Activated CD8-positive, alpha-beta memory T cell treated with anti-CD3 and anti-CD28 coated beads, Interleukin-2, amount 50 U/mL, for 48 hours (primary cell): Measurements from ENCODE around the gene MATN4.
"Not testable (repeated sequence)": the region's sequence is repeated elsewhere in the genome, so short reads cannot be mapped to it uniquely, and the experiment has no call there.

Experiments
- DNase-seq: peaks from one replicate; pipeline ENCODE4 v3.0.0-alpha.2; 2020

The MATN4 gene, protein sequence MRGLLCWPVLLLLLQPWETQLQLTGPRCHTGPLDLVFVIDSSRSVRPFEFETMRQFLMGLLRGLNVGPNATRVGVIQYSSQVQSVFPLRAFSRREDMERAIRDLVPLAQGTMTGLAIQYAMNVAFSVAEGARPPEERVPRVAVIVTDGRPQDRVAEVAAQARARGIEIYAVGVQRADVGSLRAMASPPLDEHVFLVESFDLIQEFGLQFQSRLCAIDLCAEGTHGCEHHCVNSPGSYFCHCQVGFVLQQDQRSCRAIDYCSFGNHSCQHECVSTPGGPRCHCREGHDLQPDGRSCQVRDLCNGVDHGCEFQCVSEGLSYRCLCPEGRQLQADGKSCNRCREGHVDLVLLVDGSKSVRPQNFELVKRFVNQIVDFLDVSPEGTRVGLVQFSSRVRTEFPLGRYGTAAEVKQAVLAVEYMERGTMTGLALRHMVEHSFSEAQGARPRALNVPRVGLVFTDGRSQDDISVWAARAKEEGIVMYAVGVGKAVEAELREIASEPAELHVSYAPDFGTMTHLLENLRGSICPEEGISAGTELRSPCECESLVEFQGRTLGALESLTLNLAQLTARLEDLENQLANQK

DNA sequence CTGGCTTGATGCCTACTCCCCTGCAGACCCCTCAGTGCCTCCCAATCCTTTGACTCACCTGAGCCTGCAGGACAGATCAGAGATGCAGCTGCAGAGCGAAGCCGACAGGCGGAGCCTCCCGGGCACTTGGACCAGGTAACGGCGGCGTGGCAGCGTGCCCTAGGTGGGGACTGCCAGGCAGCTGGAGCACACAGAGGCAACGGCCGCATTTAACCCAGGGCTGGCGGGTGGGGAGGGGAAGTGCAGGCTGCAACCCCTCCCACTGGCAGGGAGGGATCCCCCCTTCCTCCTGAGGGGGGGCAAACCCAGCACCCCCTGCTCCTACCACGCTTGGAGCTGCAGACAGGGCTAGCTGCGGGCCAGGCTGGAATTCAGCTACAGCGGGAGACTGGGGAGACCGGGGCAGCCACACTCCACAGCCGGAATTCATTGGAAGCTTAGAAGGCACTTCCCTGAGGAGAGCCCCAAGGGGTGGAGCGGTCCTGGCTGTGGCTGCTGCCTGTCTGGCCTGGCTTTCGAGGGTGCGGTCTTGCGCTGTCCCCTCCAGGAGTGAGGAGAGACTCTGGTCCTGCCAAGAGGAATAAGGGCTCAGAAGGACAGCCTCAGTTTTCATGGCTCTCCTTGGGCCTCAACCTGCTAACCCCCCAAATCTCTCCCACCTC, at the start of gene MATN4:
TSS of gene MATN4 (minus strand) at position 183 of the 662 bp plus-strand sequence. CDS start 2,717 bp downstream, outside the sequence.
- no peak for DNase-seq

DNA sequence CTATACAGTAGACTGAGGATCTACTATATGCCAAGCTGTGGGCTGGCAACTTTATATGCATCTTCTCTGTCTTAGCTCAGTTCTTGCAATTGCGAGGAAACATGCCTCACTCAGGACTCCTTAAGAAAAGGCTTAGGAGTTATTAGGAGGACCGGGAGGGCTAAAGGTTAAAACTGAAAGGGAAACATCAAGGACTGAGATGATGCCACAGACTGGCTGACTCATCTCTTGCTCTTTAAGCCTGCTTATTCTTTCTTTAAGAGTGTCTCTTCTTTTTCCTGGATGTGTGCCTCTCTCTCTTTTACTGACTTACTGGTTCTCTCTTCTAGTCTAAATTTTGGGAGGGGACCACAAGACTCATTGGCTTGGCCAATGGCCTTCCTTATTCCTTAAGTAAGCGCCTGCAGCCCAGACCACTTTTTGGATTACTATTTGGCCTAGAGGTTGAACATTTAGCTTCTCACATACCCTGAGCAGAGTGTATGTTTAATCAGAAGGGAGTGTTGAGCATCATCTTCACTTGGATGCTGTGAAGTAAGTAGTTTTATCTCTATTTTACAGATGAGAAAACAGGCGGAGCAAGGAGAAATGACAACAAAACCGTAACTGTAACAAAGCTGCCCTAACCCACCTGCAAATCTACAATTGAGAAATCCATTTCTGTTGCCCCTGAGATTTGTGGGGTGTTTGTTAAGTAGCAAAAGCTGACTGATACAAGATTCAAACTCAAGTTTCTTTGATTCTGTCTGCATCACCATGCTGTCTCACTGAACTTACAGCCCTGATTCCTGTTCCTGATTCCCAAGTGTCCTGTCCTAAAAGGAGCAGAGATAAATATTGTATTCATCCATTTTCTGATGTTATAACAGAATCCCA, 47.3 kb upstream of the MATN4 start:
- no peak for DNase-seq

DNA sequence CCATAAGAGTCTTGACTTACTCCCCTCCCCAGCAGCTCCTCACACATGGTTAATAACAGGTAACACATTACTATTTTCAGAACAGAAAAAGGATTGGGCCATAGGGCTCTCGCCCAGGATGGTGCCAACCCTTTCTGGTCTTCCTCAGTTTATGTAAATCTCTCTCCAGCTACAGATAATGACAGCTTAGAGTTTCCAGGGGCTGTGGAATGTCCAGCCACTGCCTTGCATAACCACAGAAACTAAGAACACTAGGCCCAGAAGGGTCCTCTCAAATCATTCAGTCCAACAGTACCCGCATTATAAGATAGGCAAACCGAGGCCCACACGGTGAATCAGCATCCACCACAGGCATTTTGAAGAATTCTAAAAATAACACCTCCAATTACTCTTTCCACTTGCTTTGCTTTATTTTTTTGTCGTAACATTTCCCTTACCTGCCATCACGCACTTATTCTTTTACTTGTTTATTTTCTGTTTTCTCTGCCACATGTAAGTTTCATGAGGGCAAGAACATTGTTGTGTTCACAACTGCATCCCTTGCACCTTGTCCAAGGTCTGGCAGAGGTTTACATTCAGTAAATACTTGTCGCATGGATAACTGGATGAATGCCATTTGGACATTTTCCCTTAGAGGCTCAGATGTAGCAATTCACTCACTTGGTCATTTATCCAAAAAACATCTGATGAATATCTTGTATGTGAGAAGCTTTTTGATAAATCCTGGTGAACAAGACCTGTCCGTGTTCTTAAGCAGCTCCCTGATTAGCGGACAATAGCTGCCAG, 46.5 kb upstream of the MATN4 start:
- DNase-seq, result no peak

DNA sequence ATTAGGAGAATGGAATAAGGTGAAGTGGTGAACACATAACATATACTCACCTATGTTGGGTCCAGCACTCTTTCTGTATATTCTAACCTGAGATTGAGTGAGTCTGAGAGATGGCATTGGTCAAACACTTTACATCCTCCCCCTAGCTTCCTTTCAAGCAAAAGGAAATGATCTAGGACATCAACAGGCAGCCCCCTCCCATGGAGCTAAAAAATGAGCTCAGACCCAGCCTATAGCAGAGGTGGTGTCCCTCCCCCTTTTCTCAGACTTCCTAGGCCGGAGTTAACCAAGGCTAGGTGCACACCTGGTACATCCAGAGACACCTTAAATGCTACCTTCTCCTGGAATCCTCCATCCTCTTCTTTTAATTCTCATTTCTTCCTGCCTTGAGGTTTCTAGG, 45.6 kb upstream of the MATN4 start:
- no peak for DNase-seq

DNA sequence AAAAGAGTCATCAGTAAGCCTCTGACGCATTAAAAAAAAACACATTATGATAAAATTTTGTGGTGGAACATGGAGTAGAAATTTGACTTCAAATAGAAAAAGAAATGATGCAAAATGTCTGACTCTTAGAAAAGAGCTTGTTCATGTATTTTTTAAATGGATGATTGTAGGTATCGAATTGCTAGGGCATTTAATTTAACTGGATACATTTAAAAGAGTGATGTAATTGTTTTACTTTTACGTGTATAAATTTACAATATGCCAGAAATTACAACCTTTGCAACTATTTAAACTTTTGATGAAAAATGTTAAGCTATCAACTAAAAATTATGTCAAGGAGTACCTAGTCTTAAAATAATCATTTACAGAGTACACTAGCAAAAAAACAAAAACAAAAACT, 44.6 kb upstream of the MATN4 start:
- no peak for DNase-seq

DNA sequence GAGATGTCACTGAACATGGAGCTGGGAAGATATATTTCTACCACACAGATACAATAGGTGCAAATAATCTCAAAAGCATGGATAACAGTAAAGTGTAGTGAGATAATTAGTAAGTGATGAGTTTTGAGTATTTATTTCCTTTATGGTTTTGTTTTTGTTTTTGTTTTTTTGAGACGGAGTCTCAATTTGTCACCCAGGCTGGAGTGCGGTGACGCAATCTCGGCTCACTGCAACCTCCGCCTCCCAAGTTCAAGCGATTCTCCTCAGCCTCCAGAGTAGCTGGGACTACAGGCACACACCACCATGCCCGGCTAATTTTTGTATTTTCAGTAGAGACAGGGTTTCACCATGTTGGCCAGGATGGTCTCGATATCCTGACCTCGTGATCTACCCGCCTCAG, 42.7 kb upstream of the MATN4 start:
- DNase-seq, result not testable (repeated sequence)

DNA sequence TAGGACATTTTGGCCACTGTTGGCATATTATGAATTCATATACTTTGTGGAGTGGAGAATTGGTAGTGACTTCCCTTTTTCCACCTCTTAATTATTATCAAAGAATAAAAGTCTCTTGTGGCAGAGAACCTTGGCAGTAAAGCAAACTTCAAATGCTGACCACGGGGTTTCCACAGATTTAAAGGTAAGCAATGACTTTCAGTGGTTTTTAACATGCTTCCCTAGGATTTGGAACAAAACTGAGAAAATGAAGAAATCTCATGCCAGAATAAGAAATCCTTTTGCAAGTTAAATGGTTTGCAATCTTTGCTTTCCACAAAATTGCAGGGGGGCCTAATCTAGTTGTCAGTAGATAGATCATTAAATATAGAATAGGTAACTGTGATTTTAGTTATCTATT, 42.1 kb upstream of the MATN4 start:
- no peak for DNase-seq

DNA sequence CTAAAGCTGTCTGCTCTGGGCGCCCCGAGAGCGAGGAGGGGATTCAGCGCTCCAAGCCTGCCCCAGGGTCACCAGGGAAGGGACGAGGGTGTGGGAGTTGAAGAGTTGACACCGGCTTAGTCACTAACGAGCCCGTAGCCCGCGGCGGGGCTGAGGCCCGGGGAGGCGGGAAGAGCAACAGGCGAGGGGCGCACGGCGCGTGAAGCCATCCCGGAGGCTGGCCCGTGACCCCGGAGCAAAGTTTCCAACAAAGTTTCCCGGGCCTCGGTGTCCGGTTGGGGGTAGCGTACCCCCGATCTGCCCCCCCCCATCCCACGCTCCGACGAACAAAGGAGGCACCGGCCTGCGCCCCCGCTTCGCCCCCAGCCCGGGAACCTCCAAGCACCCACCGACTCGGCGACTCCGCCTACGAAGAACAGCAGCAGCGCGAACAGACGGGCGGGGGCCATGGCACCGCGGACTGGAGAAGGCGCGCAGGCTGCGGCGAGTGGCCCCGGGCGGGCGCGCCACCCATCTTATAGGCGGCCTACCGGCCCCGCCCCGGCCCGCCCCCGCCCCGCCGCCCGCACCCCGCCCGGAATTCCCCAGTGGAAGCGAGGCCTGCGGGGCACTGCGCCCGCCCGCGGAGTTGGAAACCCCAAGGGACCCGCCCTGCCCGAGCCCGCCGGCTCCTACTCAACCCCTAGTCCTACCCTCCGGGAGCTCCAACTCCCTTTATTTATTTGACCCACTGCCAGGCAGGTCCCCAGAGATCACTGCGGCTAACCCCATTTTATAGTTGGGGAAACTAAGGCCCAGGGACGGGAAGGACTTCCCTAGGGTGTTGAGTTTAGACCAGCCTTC, 40.1 kb upstream of the MATN4 start, which contains the start of gene SDC4:
TSS of gene SDC4 (minus strand) at position 489 of the 843 bp plus-strand sequence. CDS start at position 449, 40 bp downstream.
- peak; percentile 88 for DNase-seq

DNA sequence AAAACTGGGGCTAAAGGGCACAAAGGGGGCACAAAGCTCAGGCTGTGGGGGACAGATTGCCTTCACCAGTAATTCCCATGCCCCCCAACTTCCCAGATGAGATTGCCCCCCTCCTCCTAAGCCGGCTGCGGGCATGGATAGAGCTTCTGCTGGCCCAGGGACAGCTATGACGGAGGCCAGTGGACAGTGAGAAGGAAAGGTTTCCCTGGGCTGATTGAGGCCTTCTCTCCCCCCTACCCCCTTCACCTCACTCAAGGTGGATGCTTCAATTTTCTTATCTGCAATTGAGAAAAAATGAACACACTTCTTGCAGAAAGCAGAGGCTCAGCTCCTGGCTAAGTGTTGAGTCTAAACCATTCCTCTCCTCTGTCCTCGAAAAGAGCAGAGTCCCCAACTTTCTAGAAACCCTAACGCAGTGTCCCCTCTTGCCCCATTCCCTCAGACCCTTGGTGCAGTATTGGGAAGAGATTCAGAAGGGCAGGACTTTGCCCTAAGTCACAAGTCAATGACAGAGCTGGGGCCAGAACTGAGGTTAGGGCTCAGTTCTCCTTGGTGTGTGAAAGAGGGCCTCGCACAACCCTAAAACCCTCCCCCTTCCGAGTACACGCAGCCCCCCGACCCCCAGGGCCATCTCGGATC, 39.3 kb upstream of the MATN4 start:
- DNase-seq, result no peak

DNA sequence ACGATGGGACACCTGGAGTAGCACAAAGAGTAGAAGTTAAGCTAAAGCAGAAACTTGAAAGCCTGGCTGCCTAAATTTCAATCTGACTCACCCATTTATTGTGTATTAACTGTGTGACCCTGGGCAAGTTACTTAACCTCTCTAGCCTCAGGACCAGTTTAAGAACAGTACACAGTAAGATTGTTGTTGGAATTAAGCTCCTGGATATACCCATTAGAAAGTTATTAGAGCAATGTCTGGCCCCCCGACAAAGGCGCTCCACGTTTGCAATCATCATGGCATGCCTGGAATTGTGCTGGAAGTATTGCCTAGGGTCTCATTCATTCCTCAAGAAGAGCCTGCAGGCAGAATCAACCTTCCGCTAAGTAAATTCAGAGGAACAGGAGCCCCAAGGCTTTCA, 38.8 kb upstream of the MATN4 start:
- DNase-seq, result no peak

DNA sequence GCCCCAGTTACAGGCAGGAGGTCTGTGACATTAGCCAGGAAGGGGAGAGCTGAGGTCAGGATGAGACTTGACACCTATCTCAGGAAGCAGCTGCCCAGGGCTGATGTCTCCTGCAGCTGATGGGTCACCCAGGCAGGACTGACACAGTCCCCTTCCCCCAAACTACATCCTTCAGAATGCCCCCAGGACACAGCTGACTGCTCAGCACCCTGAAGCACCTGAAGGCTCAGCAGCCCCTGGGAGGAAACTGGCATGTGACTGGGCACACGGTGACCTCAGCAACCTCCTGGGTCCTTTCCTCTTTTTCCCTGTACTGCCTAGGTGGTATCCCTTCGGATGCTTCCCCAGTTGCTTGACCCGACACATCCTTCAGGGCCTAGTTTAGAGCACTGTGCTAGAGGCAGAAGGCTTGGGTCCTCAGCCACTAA, 38.2 kb upstream of the MATN4 start:
- no peak for DNase-seq

DNA sequence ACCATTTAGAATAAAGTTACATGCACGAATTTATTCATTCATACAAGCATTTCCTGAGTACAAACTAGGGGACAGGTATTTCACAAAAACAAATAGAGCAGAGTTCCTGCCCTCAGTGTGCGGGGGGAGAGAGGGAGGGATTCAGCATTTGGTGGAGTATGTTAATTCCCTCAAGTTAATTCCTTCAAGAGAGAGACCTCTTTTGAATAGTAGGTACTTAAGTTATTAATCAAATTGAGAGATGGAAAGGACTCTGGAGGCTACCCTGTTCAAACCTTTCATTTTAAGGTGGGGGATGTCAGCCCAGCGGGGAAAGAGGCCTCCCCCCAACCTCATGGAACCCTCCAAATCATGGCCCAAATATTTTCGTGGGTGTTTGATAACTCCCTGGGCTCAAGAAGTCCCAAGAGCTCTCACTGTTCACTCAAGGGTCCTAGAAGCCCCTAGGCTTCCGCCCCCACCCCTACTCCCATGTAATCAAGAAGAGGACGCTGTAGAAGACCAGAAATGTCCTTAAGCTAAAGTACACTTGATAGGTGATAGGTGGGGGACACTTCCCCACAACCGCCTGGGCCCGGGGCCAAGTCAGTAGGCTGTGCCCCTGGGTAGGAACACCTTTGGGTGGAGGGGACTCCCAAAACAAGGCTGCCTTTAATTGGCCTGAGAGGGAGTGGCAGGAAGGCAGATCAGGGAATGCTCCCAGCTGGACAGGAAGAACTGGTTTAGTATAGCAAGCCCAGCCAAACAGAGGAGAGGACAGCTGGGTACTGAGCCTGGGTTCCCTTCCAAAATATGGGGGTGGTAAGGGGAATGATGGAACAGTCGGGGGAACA, 37.2 kb upstream of the MATN4 start:
- no peak for DNase-seq

DNA sequence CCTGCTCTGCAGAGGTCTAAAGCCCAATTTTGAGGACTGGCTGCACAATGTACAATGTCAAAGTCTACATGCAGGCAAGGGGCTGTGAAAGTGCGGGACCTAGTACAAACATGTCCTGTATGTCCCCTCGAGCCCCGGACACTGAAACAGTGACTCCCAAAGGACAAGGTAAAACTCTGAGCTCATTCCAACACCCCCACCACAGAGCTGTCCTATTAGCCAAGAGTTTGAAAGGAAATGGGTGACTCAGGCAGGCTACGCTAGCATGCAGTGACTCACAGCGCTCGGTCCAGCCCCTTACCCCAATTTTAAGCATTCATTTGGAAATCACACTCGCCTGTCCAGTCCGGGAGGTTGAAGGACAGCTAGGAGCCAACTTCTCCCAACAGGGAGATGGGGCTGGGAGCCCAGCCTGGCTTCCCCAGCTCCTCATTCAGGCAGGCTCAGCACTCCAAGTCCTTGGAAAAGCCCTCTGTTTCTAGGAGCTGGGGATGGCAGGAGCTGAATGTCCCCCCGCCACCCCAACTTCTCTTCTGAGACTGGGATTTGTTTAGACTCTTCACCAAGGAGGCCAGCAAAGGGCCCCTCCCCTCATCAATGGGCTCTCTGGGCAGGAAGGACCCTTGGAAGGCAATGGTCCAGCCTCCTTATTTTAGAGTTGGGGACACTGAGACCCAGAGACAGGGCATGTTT, 36.2 kb upstream of the MATN4 start:
- no peak for DNase-seq

DNA sequence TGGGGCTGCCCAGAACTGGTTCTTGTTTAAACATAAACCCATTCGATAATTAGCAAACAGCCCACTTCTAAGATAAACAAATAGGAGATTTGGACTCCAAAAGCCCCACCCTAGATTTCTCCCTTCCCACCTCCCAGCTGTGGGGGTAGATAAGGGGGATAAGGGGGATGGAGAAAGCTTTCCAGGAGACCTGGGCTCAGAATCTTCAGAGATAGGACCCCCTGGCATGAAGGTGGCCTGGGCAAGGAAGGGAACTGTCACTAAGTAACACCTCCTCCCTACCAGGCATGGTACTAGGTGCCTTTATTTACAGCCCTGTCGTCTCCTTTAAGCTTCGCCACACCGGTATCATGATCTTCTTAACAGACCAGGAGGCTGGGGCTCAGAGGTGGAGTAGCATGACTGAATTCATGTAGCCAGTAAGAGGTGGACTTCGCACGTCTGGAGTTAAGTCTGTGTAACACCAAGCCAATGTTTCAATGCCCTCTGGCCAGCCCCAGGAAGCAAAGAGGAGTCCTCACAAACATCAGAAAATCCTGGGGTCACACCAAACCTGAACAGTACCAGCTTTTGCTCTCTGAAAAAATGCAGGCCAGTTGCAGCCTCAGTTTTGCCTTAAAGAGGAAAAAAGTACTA, 35.6 kb upstream of the MATN4 start:
- DNase-seq, result no peak

DNA sequence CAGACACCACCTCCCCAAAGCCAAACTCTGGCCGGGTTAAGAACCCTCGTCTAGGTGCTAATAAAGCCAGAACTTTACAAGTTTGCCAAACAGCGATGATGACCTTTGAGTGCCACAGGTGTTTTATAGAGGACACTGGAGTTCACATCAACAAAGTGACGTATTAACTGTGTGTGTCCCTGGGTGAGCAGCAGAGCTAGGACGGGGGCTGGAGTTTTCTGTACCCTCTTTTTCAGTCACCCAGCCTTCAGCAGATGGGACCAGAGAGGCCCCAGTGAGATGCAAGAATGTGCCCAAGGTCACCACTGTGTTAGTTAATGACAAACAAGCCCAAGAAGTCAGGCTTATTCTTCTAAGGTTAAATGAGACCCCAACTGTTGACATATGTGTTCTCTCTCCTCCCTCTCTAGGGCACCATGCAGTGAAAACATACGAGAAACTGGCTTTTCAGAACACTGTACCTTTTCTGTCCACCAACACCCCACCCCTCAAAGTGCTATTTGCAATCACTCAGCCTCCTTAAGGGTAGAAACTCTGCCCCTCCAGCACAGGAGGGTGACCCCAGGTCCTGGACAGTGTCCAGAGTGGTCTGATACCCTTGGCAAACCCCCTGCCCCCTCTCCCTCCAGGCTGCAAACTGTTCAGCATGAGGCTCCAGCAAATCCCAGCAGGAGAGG, 34.9 kb upstream of the MATN4 start:
- DNase-seq, result no peak

DNA sequence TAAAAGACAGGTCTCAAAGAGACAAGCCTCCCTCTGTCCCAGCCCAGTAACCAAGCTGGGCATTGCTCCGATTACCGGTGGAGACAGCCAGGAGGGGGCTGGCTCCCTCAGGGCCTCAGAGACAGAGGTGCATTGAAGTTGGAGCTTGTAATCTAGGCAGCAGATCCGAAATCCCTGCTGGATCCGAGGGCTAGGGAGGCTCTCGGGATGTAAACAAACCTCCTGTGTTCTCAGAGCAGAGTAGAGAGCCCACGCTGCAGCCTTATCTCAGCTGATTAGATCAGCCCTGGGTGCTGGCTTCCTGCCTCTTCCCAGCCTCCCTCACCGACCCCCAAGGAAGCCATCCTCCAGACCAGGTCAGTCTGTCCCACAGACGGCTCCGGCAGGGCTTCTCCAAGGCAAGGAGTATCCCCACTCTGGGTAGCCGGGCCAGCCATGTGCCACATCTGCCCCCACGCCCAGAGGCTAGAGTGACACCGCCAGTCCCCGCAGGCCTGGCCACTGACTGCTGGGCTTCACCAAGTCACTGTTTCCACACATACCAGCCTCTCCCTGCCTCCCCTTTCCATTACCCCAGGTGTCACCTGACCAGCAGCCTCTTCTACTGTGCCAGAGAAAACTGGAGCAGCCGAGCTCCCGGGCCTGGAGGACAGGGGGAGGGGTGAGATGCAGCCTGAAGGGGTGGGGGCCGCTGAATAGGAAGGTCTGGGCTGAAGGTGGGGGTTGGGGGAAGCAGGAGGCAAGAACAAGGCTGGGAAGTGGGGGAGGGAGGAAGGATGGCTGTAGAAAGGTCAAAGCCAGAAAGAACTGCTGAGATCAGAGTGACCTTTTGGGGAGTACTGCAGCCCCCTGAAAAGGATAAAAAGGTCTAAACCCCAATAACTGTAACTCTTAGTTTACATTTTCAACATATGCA, 34.1 kb upstream of the MATN4 start:
- no peak for DNase-seq

DNA sequence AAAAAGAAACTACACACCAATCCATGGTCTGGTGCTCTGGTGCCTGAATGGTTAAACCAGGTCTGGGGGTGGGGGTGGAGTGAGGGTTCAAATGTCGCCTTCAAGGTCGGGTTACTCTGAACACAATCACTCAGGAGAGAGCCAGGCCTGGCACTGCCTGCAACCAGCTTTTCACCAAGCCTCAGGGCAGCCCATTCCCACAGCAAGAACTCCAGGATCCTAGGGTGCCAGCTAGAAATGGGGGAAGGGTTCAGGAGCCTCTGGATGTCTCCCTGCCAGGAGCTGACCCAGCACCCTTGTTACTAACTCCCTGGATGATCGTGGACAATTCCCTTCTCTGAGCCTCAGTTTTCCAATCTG, 33.5 kb upstream of the MATN4 start:
- no peak for DNase-seq
